HepG2 (cell line): ENCODE results near the gene HACD2.

ENCODE experiments used
- ATRX ChIP-seq: sonication (generic); formaldehyde crosslinking; IDR thresholded peaks from 2 replicates; pipeline ENCODE4 v1.4.0; 2020; ENCODE audit warnings: missing genetic modification reagents, borderline replicate concordance
- BRD4 ChIP-seq: sonication (generic); formaldehyde crosslinking; IDR thresholded peaks from 2 replicates; pipeline ENCODE4 v1.4.0; 2020; ENCODE audit warnings: missing genetic modification reagents
- CTCF ChIP-seq: sonication (generic); formaldehyde crosslinking; IDR thresholded peaks from 2 replicates; pipeline ENCODE4 v1.5.0; 2020; ENCODE audit warnings: mild to moderate bottlenecking, missing genetic modification reagents, moderate library complexity
- ELF1 ChIP-seq: sonication (generic); formaldehyde crosslinking; IDR thresholded peaks from 2 replicates; pipeline ENCODE4 v1.4.0; 2020; ENCODE audit warnings: missing genetic modification reagents
- EZH2 ChIP-seq: conservative IDR thresholded peaks from 2 replicates; pipeline ENCODE4 v1.6.1; 2012; ENCODE audit warnings: mild to moderate bottlenecking, low read depth, low read length, moderate library complexity
- MNT ChIP-seq: fragments of 450-650 bp; IDR thresholded peaks from 2 replicates; pipeline ENCODE4 v1.6.1; 2016
- POLR2A ChIP-seq, 2 experiments: IDR thresholded peaks; 2 replicates each; pipeline ENCODE4 v1.6.1; 2011; ENCODE audit warnings: low read depth in 2 of 2, low read length in 2 of 2, mild to moderate bottlenecking in 1 of 2, moderate library complexity in 1 of 2; ENCODE audit not compliant: insufficient read depth in 1 of 2
- SMC3 ChIP-seq: IDR thresholded peaks from 2 replicates; pipeline ENCODE4 v1.6.1; 2011; ENCODE audit warnings: low read length, improper control_type of control experiment
- TCF12 ChIP-seq, 2 experiments: fragments of 450-650 bp in 1 of 2; sonication (generic) in 1 of 2; formaldehyde crosslinking in 1 of 2; IDR thresholded peaks; 2 replicates each; pipeline versions ENCODE4 v1.6.1 to v1.8.0; 2017 to 2022; ENCODE audit warnings: antibody characterized with exemption in 1 of 2, mild to moderate bottlenecking in 1 of 2, missing genetic modification reagents in 1 of 2, moderate library complexity in 1 of 2
- ZNF30 ChIP-seq: sonication (generic); formaldehyde crosslinking; IDR thresholded peaks from 2 replicates; pipeline ENCODE4 v1.5.0; 2020; ENCODE audit warnings: mild to moderate bottlenecking, missing genetic modification reagents

DNA sequence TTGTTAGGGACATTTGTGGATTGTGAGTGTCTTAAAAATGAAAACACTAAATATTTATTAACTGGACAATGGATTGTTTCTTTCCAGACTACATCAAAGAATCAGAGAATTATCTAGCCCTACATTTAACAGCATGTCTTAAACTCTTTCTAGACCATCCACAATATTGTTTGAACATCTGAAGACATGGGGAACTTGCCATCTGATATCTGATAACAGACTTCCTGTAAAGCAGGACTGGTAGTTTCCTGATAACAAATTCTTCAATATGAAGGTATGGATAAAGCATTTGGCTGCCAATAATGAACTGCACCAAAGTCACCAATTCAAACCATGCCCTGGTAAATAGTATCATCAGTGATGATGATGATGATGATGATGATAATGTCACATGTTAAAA, 26.2 kb upstream of the HACD2 start:
- TF ChIP-seq ELF1 (CRISPR knock-in tag) (no peak), POLR2A (IDR thresholded peaks at IDR 0.05; ENCODE audit: insufficient read depth in 1 of 2, low read depth in 2 of 2, low read length in 2 of 2) (no peak), MNT (no peak), SMC3 (no peak), TCF12 (IDR thresholded peaks at IDR 0.05) (no peak), TCF12 (CRISPR knock-in tag; IDR thresholded peaks at IDR 0.05) (no peak), ATRX (CRISPR knock-in tag) (no peak), CTCF (CRISPR knock-in tag) (no peak), BRD4 (CRISPR knock-in tag) (no peak), EZH2 (no peak), ZNF30 (CRISPR knock-in tag) (no peak)
